ENCODE results near the gene PDE4D. TPM values are rescaled to one million over a fixed set of nuclear protein-coding genes. Genes with fewer than 3 reads are reported as not detected.

Gene PDE4D
- total RNA-seq, 1 donor from 2014 or later, result 85.8 TPM

DNA sequence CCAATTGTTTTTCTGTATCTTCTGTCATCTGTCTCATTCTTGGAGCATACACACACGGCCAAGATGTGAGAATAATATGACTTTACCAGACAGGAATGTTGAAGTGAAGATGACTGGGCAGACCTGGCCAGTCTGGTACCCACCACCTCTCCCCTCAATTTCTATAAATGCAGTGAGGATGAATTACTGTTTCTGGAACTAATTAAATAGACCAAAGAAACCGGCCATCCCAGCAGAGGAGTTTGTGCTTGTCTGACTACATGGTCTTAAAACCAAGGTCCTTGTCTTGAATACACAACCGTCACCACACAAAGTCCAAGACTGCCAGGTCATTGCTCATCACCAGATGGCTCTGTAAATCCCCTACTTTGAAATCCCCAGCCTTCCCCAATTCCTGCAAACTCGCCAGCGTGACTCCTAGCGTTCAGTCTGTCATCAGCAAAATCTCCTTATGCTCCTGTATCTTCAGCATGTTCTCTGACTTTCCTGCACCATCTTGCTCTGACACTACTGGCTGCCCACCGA, 147.2 kb downstream of the PDE4D start:
- Histone ChIP-seq H3K4me1 (no peaks in the 10 kb centered on the region), H3K27ac (no peak overlapping the region), H3K27me3 (no peaks in the 10 kb centered on the region), H3K36me3 (no peaks in the 10 kb centered on the region), H3K9me3 (no peaks in the 10 kb centered on the region), H3K4me3 (no peak overlapping the region)
- ATAC-seq (no peak), DNase-seq (no peak)
- TF ChIP-seq, protein P1, sequence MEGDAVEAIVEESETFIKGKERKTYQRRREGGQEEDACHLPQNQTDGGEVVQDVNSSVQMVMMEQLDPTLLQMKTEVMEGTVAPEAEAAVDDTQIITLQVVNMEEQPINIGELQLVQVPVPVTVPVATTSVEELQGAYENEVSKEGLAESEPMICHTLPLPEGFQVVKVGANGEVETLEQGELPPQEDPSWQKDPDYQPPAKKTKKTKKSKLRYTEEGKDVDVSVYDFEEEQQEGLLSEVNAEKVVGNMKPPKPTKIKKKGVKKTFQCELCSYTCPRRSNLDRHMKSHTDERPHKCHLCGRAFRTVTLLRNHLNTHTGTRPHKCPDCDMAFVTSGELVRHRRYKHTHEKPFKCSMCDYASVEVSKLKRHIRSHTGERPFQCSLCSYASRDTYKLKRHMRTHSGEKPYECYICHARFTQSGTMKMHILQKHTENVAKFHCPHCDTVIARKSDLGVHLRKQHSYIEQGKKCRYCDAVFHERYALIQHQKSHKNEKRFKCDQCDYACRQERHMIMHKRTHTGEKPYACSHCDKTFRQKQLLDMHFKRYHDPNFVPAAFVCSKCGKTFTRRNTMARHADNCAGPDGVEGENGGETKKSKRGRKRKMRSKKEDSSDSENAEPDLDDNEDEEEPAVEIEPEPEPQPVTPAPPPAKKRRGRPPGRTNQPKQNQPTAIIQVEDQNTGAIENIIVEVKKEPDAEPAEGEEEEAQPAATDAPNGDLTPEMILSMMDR (IDR thresholded peaks at IDR 0.05), result no peak
- intact Hi-C loops (cut with DNase I), result no loop called here

- TF ChIP-seq, protein P1 (IDR thresholded peaks at IDR 0.05), result no peak
- no peaks in the 10 kb centered on the region for H3K9me3 ChIP-seq
- H3K27me3 ChIP-seq, result no peaks in the 10 kb centered on the region
- no peaks in the 10 kb centered on the region for H3K4me1 ChIP-seq
- DNase-seq, result no peak
- intact Hi-C loops (cut with DNase I), result no loop called here
- no peaks in the 10 kb centered on the region for H3K36me3 ChIP-seq
- H3K27ac ChIP-seq, result peak overlapping the region; percentile 14
- no peak overlapping the region for H3K4me3 ChIP-seq
- ATAC-seq, result peak; percentile 56
These were observed 148.1 kb downstream of the PDE4D start for GRCh38 chr5:59745415-59745863.

DNA sequence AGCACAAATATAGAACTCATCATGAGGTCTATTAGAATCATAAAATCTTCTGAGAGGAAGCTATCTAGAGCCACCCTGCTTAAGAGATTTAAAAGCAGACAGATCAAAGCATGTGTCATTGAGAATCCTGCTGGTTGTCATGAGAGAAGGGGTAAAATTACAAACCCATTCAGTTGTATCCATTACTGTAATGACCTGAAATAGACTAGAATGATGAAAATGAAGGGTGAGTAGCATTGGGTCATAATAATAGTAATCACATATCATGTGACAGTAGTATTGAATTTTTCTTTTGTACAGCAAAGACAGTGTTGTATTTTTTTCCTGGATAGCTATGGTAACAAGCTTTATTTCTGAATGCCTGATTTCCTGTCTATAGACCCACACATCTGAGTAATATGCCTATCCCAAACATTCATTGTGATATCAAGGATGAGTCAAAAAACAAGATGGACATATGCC, 149.0 kb downstream of the PDE4D start:
- no peak overlapping the region for H3K27ac ChIP-seq
- H3K4me1 ChIP-seq, result no peaks in the 10 kb centered on the region
- no peak for ATAC-seq
- H3K9me3 ChIP-seq, result no peaks in the 10 kb centered on the region
- no peaks in the 10 kb centered on the region for H3K36me3 ChIP-seq
- DNase-seq, result no peak
- intact Hi-C loops (cut with DNase I), result no loop called here
- no peaks in the 10 kb centered on the region for H3K27me3 ChIP-seq
- TF ChIP-seq, protein P1 (IDR thresholded peaks at IDR 0.05), result no peak
- no peak overlapping the region for H3K4me3 ChIP-seq

- TF ChIP-seq, protein P1 (IDR thresholded peaks at IDR 0.05), result no peak
- intact Hi-C loops (cut with DNase I), result no loop called here
- ATAC-seq, result no peak
These were observed 151.9 kb downstream of the PDE4D start for GRCh38 chr5:59741599-59741998.

DNA sequence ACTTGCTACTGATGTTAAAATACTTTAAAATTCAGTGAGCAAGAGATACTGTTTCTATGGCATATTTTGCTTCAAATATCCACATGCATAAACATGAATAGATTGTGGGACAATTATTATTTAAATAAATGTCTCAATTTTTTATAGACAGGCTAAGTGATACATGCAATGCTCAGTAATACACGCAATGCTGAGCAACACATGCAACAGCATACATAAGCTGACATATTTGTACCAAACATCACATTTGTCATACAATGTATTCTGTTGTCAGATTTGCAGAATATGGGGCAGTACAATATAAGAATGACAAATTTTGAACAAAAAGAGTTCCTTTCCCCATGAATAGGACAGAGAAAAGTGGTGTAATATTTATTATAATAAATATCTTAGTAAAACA, 155.5 kb downstream of the PDE4D start:
- H3K36me3 ChIP-seq, result no peaks in the 10 kb centered on the region
- no peaks in the 10 kb centered on the region for H3K9me3 ChIP-seq
- H3K4me1 ChIP-seq, result no peaks in the 10 kb centered on the region
- no peak for ATAC-seq
- no peak for DNase-seq
- H3K4me3 ChIP-seq, result no peak overlapping the region
- H3K27me3 ChIP-seq, result no peaks in the 10 kb centered on the region
- intact Hi-C loops (cut with DNase I), result no loop called here
- H3K27ac ChIP-seq, result no peak overlapping the region
- TF ChIP-seq, protein P1 (IDR thresholded peaks at IDR 0.05), result no peak

More at GRCh38 chr5:59741599-59741998, 151.9 kb downstream of the PDE4D start:
- no peak overlapping the region for H3K27ac ChIP-seq
- no peak for DNase-seq
- no peaks in the 10 kb centered on the region for H3K9me3 ChIP-seq
- H3K36me3 ChIP-seq, result no peaks in the 10 kb centered on the region
- no peaks in the 10 kb centered on the region for H3K27me3 ChIP-seq
- no peak overlapping the region for H3K4me3 ChIP-seq
- H3K4me1 ChIP-seq, result no peaks in the 10 kb centered on the region

- intact Hi-C loops (cut with DNase I), result no loop called here
- DNase-seq (no peak), ATAC-seq (no peak)
- Histone ChIP-seq H3K27me3 (no peaks in the 10 kb centered on the region), H3K4me1 (no peaks in the 10 kb centered on the region), H3K36me3 (no peaks in the 10 kb centered on the region), H3K9me3 (no peaks in the 10 kb centered on the region), H3K27ac (no peak overlapping the region), H3K4me3 (no peak overlapping the region)
- TF ChIP-seq, protein P1 (IDR thresholded peaks at IDR 0.05), result no peak
These were observed 160.7 kb downstream of the PDE4D start for GRCh38 chr5:59732806-59733205.

All from upper lobe of right lung (tissue), 1 donor.